H7 (cell line): Measurements from ENCODE around the gene UBTD2. TPM values are rescaled to one million over a fixed set of nuclear protein-coding genes. Genes with fewer than 3 reads are reported as not detected.
A peak's percentile ranks its signal among the peaks of the same experiment; 100 is the strongest.

ENCODE experiments used
- DNase-seq: peaks from one replicate; pipeline ENCODE4 v3.0.0; 2012
- H3K27me3 ChIP-seq: 2 replicates; pipeline ENCODE4 v1.6.0; 2011; ENCODE audit warnings: mild to moderate bottlenecking, low read length; ENCODE audit not compliant: control insufficient read depth, insufficient read depth
- H3K36me3 ChIP-seq: replicated peaks from 2 replicates; pipeline ENCODE4 v1.5.1; 2011; ENCODE audit warnings: low read length; ENCODE audit not compliant: control insufficient read depth, insufficient read depth
- H3K4me3 ChIP-seq: 2 replicates; pipeline ENCODE4 v1.5.1; 2011; ENCODE audit warnings: low read depth, mild to moderate bottlenecking, control low read depth, low read length, moderate library complexity; ENCODE audit not compliant: insufficient read depth
- total RNA-seq: library from RNA; depleted of rRNA; stranded (reverse); fragments of >200 nt; shearing (Covaris generic); gene quantifications from 2 replicates; pipeline ENCODE4 v1.2.3, GENCODE V29; 2014

The UBTD2 gene
- total RNA-seq, 1 experiment from 2014 or later = 29.2 TPM

DNA sequence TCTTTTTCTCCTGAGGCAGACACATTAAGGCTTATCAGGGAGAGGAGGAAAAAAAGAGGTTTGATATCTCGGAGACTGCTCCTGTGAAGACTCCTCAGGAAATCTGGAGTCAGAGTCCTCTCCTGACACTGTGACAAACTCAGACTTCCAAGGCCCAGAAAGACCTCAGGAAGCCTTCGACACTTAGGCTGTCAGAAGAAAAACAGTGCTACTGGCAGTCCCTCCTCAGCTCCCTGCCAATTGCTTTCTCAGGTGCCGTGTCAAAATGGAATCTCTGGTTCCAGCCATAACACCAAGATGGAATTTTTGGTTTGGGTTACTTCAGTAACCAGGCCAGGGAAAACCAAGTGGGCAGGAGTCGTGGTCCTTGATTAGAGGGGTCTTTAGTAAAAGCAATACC, 99.7 kb downstream of the UBTD2 start:
- H3K36me3 ChIP-seq = no peaks in the 10 kb centered on the region
- no peaks in the 10 kb centered on the region for H3K27me3 ChIP-seq
- no peak overlapping the region for H3K4me3 ChIP-seq
- no peak for DNase-seq

- H3K36me3 ChIP-seq = no peaks in the 10 kb centered on the region
- DNase-seq = no peak
These were observed 101.3 kb downstream of the UBTD2 start for GRCh38 chr5:172182291-172182690.

DNA sequence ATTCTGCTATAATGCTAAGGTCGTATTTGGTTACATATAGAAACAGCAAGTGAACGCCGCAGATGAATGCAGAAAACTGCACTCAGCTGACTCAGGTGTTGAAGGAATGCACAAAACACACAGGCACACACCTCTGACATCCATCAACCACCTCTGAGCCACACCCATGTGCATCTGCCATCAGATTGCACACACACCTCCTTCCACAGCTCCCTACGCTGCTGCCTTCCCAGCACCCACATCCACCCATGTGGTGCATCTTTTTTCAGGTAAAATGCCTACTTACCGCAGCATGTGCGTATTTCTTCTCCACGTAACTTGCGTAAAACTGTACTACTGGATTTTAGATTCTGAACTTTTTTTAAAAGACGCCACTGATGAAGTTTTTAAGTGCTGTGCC, 102.6 kb downstream of the UBTD2 start:
- no peak for DNase-seq
- H3K27me3 ChIP-seq = no peaks in the 10 kb centered on the region
- H3K36me3 ChIP-seq = no peaks in the 10 kb centered on the region
- no peak overlapping the region for H3K4me3 ChIP-seq

More at GRCh38 chr5:172182291-172182690, 101.3 kb downstream of the UBTD2 start:
- Histone ChIP-seq H3K4me3 (no peak overlapping the region), H3K27me3 (no peaks in the 10 kb centered on the region)

DNA sequence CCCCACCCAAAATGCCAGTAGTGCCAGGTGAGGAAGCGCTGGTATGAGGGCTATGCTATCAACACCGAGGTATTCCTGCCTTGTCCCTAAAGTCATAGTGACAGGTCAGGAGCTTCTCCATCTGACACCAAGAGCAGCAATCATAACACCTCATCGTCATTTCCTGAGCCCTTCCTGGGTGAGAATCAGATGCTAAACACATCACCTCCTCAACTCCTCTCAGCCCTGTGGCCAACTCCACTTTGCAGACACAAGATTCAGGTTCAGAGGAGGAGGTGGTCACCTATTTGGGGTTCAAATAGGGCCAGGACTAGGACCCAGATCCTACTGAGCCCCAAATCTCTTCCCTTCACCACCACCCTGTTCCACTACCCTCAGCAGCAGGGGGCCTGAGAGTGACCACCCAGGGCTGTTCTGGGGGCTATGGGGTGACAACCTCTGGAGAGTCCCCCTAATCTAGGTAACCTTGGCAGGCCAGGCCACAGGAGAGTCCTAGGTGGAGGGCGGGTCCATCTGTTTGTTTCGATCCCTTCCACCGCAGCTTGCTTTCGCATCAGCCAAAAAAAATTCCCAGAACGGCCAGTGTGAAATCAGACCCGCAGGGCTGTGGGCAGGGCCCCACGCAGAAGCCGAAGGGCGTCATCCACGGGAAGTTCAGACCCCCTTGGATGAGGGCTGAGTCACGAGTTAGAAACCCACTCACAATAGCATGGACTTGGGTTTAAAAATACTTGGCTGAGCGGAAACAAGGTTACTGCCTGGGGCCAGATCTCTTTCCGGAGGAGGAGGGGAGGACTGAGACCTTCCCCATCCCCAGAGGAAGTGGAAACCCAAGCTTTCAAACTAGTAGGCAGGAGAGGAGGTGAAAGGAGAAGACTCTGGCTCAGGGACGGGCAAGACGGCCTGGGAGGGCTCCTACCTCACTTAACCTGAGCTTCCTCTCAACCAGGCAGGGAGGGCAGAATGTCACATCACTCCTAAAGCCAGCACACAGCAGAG, 104.3 kb downstream of the UBTD2 start:
- H3K4me3 ChIP-seq = no peak overlapping the region

DNA sequence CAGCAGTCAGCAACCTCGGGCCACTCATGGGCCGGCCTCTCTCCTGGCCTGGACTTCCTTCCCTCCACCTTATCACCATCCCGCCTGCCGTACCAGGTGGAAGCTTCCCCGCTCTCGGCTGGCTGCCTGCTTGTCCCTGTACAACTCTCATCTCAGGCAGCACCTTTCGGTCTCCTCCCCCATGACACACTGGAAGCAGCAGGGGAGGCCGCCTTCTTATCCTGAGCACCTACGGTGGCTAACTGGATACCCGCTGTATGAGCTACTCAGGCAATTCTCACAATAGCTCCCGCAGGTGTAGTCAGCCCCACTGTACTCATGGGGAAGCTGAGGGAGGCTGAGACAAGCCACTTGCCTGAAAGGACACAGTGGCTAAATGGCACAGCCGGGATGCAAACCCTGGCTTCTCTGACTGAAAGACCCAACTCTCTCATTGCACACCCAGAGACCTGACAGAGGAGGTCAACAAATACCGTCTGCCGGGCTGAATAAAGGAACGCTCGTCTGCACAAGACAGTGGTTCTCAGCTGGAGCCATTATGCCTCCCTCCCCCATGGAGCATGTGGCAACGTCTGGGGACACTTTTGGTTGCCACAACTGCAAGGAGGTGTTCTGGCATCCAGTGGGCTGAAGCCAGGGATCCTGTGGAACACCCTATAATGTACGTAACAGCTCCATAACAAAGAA, 105.1 kb downstream of the UBTD2 start:
- DNase-seq = peak; percentile 61
- Histone ChIP-seq H3K4me3 (no peak overlapping the region), H3K36me3 (no peaks in the 10 kb centered on the region), H3K27me3 (no peaks in the 10 kb centered on the region)

More for the DNA sequence above, 104.3 kb downstream of the UBTD2 start:
- no peaks in the 10 kb centered on the region for H3K27me3 ChIP-seq
- no peaks in the 10 kb centered on the region for H3K36me3 ChIP-seq
- DNase-seq = peak; percentile 59

- H3K4me3 ChIP-seq = no peak overlapping the region
These were observed 106.4 kb downstream of the UBTD2 start for GRCh38 chr5:172177176-172177575.

GRCh38 chr5:172175263-172175719, 108.3 kb downstream of the UBTD2 start:
- DNase-seq = peak; percentile 41
- Histone ChIP-seq H3K27me3 (no peaks in the 10 kb centered on the region), H3K4me3 (no peak overlapping the region), H3K36me3 (no peaks in the 10 kb centered on the region)

More at GRCh38 chr5:172177176-172177575, 106.4 kb downstream of the UBTD2 start:
- no peaks in the 10 kb centered on the region for H3K27me3 ChIP-seq
- H3K36me3 ChIP-seq = no peaks in the 10 kb centered on the region
- DNase-seq = no peak

DNA sequence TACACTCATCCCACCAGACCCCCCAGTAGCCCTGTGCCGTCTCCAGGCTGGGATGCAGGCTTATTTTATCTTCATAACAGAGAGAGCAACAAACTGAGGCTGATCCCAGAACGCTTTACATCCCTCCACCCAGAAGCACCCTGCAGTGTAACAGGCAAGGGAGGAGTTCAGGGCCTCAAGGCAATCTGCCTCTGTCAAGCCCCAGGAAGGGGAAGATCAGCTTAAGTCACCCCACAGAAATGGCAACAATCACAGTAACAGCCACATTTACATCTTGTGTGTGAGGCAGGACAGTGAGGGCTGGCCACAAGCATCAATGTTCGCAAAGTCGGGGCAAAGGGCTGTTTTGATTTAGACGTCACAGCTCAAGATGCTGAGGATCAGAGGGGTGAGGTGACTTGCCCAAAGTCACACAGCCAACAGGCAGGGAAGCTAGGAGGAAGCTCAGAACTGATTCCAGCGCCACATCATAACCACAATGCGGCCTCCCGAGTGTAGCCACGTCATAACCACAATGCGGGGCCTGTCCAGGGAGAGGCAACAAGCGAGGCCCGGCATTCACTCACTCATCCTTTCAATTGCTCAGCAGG, 109.9 kb downstream of the UBTD2 start:
- peak; percentile 21 for DNase-seq
- H3K4me3 ChIP-seq = no peak overlapping the region
- H3K27me3 ChIP-seq = no peaks in the 10 kb centered on the region
- H3K36me3 ChIP-seq = no peaks in the 10 kb centered on the region

- no peaks in the 10 kb centered on the region for H3K36me3 ChIP-seq
- DNase-seq = no peak
- H3K4me3 ChIP-seq = no peak overlapping the region
- H3K27me3 ChIP-seq = no peaks in the 10 kb centered on the region
These were observed 110.5 kb downstream of the UBTD2 start for GRCh38 chr5:172172912-172173563.

GRCh38 chr5:172171118-172171517, 112.4 kb downstream of the UBTD2 start:
- Histone ChIP-seq H3K4me3 (no peak overlapping the region), H3K36me3 (no peaks in the 10 kb centered on the region), H3K27me3 (no peaks in the 10 kb centered on the region)
- DNase-seq = peak; percentile 22

GRCh38 chr5:172170251-172170701, 113.3 kb downstream of the UBTD2 start:
- peak; percentile 2 for DNase-seq
- Histone ChIP-seq H3K27me3 (no peaks in the 10 kb centered on the region), H3K4me3 (no peak overlapping the region), H3K36me3 (no peaks in the 10 kb centered on the region)

DNA sequence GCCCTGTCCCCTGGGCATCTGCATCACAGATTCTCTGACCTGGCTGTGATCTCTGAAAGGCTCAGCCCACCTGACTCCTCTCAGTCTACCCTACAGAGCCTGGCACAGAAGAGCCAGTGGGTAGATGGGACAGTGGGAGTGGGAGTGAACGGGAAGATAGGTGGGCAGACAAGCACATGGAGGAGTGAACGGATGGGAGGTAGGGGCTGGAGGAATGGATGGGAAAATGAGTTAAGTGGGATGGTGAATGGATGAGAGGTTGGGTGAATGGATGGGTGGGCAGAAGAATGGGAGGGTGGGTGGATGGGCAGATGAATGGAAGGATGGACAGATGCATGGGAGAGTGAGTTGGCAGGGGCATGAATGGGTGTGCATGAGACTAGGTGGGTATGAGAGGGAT, 114.3 kb downstream of the UBTD2 start:
- H3K36me3 ChIP-seq = no peaks in the 10 kb centered on the region
- DNase-seq = peak; percentile 14
- H3K27me3 ChIP-seq = no peaks in the 10 kb centered on the region
- no peak overlapping the region for H3K4me3 ChIP-seq

- H3K36me3 ChIP-seq = no peaks in the 10 kb centered on the region
These were observed 115.3 kb downstream of the UBTD2 start for GRCh38 chr5:172168311-172168710.

GRCh38 chr5:172167895-172168294, 115.7 kb downstream of the UBTD2 start:
- Histone ChIP-seq H3K4me3 (no peak overlapping the region), H3K36me3 (no peaks in the 10 kb centered on the region), H3K27me3 (no peaks in the 10 kb centered on the region)
- peak; percentile 70 for DNase-seq

More at GRCh38 chr5:172168311-172168710, 115.3 kb downstream of the UBTD2 start:
- no peak for DNase-seq
- Histone ChIP-seq H3K4me3 (no peak overlapping the region), H3K27me3 (no peaks in the 10 kb centered on the region)
